GM15510 (cell line): ENCODE results near the gene ABCA2.

Experiments
- POLR2A ChIP-seq: IDR thresholded peaks from 3 replicates; pipeline ENCODE4 v1.6.1; 2011; ENCODE audit warnings: borderline replicate concordance; ENCODE audit not compliant: insufficient read length; ENCODE audit errors: extremely low read depth

The ABCA2 gene

DNA sequence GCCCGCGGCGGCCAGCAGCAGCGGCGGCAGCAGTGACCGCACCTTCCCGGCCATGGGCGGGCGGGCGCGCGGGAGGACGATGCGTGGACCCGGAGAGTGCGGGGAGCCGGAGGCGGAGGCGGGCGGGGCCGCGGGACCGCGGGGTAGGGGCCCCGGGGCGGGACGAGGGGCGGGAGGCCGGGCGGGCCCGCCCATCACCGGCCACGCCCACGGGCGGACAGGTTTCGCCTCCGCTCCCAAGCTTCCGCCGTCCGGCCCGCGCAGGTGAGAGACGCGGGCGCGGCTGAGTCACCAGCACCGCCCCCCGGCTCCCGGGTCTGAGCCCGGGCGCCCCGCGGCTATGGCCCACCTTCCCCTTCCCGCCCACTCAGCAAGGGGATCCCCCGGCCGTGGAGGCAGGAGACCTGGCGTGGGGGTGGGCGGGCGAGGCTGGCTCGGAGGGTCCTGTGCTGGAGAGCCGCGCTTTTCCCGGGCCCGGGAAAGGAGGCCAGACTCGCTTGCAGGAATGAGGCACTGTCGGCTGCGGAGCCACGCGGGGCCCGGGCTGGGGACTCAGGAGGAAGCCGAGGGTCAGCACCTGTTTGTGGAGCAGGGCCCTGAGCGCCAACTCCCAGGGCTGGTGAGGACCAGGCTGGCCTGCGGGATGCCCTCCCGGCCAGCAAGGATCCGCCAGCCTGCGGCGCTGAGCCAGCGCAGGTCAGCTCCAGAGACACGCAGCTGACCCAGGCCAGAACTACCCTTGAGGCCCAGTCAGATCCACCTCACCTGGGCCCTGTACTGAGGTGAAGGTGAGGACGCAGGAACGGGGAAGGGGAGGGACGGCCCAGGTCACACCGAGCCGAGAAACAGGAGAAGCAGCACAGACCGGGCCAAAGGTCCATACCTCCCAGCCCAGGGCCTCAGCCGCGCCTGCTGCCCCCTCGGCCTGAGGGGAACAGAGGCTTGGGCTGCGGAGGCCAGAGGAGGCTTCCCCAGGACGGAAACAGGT is 26.2 kb upstream of the ABCA2 start, which contains the start of gene ENTPD2:
ENTPD2 (minus strand) TSS at position 118 of the 988 bp plus-strand sequence; CDS start at position 54, 64 bp downstream.
- no peak for TF ChIP-seq POLR2A

DNA sequence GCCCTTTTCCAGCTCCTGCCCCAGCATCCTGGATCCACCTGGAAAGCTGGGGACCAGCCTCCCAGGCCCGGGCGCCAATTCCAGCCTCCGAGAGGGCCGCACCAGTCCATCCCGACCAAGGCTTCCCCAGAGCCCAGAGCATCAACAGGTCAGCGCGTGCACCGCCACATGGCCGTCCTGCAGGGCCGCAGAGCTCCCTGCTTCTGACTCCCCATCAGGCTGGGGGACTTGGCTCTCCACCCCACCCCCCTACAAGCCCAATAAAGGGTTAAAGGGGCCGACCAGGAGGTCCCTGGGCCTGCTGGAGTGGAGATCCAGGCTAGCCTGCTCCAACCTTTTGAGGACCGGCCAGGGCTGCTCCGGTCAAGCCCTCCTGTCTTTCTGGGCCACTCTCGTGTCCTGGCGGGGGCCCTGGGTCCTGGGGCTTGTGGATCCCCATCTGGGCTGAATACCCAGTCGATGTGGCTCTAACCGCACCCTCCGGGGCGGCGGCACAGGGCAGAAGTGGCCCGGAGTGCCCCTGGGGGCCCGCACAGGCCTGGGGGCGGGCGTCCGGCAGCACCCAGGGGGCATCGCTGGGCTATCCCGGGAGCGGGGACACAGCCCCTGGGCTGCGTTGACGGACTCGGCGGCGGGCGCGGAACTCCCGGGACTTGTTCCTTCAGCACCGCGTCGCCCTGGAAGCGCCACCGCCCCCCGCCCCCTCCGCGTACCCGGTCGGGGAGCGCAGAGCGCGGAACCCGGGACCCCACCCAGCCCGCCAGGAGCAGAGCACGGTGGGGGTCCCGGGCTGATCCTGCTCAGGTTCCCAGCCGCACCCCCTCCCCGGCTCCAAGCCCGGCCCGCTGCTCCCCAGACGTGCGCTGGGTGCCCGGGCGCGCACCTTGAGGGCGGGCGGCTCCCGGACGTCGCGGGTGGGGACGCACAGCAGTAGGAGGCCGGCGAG is 25.2 kb upstream of the ABCA2 start:
- TF ChIP-seq POLR2A = no peak

DNA sequence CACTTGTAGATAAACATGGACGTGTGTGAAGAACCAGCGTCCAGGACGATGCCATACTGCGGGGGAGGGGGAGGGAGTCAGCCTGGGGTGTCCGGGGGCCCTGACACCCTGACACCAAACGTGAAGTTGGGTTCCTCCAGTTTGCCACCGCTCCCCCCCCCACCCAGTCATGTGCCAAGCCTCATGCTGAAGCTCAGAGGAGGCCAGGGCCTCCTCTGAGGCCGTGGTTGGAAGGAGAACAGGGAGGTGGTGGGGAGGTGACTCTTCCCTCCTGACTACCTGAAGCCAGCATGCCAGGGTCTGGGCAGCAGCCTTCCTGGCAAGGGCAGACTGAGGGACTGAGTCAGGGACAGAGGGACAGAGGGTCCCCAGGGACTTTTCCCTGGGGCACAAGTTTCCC is 24.3 kb upstream of the ABCA2 start:
- no peak for TF ChIP-seq POLR2A

DNA sequence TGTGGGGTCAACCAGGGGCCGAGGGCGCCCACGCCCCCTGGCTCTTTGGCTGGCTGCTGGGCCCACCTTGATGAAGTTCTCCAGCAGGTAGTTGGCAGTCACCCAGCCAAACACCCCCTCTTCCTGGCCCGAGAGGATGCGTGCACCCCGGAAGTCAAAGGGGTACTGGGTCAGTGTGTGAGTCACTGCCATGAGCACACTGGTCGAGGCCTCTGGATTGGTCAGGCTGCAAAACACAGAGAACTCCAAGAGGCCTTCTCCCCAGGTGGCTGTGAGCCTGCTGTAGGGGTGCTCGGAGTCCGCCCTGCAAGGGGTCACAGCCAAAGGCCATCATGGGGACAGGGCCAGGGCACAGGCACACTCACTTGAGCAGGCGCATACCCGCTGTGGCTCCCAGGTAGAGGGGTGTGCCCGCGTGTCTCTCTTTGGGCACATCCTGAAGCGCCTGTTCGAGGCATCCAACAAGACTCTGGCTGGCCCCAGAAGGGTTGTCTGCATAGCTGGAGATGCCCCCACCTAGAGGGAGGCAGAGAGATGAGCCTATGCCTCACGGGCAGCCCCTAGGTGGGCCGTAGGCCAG is 23.2 kb upstream of the ABCA2 start:
- no peak for TF ChIP-seq POLR2A

DNA sequence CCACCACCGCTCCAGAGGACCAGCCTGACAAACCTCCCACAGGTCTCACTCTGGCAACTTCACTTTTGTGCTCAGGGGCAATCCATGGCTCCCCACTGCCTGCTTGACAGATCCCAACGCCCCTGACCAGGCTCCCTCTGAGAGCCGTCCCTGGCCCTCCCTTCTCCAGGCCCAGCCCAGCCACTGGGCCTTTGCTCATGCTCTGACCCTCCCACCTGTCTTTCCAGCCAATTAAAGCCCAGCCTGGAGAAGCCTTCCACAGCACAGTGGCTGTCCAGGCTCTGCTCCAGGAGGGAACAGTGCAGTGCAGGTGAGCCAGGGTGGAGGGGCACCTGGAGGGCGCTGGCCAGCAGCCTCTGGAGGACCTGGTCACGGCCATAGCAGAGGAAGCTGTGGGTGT is 22.5 kb upstream of the ABCA2 start:
- no peak for TF ChIP-seq POLR2A

DNA sequence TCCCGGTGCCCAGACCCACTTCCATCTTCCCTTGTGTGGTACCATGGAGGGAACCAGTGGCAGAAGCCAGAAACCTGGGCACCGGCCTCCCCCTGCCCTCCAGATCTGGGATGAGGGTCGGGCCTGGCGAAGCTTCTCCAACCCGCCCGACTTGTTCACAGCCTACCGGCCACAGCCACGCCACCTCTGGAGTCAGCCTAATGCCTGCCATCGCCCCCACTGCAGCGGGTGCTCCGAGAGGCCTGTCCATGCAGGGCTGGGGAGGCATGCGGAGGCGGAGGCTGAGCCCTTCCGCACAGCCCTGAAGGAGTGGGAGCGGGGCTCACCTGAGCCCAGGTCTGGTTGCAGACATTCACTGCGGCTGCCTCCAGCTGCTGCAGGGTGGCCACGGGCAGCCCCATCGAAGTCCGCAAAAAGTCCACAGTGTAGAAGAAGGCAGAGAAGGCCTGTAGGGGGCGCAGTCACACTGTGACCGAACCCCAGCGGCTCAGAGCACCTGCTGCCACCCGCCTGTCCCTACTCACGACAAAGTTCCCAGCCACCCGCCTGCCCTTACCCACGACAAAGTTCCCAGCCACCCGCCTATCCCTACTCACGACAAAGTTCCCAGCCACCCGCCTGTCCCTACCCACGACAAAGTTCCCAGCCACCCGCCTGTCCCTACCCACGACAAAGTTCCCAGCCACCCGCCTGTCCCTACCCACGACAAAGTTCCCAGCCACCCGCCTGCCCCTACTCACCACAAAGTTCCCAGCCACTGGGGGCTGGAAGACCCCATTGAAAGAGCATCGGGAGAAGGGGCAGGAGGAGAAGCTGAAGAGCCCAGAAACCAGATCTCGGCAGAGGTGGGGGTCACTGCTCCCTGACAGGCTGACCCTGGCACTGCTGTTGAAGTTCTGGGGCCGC is 21.8 kb upstream of the ABCA2 start:
- TF ChIP-seq POLR2A = no peak

DNA sequence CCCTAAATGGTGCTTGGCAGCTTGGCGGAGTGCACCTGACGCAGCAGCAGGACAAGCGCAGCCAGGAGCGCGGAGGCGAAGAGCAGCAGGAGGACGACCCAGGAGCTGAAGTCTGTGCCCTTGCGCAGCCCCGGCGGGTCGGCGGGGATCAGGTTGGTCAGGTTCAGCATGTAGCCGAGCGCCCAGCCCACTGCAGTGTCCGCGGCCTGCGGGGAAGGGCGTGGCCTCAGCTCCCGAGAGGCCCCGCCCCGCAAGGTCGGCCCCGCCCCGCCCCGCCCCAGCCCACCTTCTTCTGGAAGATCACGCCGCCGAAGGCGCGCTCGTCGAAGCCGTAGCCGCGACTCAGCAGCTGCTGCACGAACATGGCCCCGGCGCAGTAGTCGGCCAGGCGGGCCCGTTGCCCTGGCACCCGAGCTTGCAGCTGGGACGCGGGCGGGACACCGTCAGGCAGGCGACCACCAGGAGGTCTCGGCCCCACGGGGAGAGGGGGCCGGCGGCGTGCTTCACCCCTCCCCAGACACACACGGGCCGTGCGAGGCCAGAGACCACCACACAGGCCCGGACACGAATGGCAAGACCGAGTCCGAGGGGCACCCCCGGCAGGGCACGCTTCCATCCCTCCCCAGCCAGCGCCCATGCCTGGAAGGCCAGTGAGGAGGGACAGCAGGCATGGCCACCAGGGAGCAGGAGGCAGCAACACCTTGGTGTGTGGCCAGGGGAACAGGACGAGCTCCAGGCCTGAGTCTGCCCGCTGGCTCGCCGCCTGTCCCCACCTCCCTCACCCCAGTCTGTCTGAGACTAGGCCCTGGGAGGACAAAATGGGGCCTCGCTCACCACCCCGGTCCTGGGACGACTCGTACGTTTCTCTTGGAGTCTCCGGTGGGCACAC is 20.9 kb upstream of the ABCA2 start:
- no peak for TF ChIP-seq POLR2A

DNA sequence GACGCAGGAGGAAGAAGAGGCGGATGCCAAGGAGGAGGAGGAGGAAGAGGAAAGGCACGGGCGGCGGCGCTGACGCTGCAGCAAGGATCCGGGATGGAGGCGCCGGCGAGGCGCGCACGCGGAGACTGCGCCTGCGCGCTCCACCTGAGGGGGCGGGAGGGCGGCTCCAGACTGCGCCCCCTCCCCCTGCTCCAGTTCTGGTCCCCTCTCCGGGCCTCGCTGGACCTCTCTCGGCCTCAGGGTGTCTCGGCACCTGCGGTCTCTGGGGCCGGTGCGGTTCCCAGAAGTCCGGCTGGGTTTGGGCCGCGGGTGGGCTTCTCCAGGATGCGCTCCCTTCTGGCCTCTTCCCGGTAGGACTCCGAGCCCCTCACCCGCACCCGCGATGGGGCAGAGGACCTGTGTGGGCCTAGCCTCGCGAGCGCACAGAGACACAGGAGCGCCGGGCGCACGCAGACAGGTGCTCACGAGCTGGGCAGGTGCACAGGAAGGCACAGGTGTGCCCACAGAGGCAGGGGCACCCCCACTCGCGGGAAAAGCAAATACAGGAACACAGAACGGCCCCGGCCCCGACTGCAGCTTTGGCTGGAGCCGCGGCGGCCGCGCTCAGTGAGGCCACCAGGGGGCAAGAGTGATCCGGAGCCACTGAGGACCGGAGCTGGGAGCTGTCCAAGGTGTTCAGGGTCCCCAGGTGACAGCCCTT is 18.2 kb upstream of the ABCA2 start, which contains the start of gene NPDC1:
NPDC1 (minus strand) TSS at position 90 of the 700 bp plus-strand sequence. CDS start 188 bp downstream, outside the sequence.
- no peak for TF ChIP-seq POLR2A

DNA sequence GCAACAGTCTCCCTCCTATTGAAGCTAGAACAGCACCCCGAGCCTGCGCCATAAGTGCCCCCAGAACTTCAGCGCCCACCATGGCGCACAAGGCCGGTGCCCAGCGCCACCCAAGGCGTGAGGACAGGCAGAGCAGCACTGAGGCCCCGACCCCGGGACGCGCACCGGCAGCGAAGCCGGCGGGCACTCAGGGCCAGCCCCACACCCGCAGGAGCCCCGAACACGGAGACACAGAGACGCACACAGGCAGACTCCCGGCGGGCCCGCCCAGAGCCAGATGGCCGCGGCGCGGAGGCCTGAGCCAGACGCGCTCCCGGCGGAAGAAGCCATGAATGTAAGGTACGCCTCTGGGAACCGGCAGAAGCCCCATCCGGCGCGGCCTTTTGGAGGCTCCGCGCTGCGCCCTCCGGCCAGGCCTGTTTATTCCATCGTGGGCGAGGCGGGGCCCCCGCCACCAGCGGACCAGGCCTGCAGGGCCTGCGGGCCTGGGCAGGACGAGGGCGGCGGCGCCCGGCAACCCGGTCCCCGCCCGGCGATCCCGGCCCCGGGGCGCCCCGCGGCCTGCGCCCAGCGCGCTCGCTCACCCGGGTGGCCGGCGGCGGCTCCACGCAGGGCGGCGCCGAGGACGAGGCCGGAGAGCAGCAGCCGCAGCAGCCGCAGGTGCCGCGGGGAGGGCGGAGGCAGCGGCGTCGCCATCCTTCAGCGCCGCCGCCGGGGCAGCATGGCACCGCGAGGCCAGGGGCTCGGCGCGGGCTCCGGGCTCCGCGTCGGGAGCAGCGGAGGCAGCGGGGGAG is 17.5 kb upstream of the ABCA2 start:
- TF ChIP-seq POLR2A = no peak

DNA sequence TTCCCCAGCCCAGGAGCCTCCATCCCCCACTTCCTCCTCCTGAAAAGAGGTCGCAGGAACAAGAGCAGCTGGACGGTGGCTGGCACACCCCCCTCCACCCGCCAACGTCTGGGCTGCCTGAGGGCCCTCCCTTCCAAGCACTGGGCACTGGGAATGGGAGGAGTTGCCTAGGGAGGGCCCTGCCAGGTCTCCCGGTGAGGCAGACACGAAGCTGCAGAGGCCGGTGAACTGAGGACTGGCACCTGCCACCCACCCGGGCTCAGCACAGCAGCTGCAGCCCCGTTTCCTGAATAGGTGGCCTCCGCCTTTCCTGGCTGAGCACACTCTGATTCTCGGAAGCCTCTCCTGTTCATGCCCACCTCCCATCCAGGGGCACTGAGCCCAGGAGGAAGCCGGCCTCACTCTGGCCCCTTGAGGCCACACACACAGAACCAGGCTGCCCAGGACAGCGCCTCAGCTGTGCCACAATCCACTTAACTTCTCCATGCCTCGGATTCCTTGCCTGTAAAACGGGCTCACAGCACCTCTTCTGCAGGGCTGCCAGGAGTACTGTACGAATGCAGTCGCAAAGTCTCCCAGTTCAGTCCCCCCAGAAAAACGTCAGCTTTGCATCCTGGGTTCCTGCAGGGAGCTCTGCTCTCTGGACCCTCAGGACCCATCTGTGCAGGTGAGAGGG is 16.6 kb upstream of the ABCA2 start:
- TF ChIP-seq POLR2A = no peak

DNA sequence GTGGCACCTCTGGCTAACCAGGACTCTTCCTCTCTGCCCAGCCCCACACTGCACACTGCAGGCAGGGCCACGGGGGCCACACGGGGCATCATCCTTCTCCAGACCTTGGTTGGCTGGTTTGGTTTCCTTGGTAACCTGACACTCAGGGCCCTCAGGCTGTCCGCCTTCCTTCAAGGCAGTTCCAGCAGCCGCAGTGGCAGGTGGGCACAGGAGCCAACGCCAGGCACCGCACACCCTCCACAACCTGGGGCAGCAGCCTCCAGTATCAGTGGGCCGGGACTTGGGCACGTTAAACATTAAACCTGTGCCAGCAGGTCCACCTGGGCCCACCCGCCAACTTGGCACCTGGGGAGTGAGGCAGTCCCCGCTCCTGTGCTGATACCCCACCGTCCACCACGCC is 16.0 kb upstream of the ABCA2 start:
- no peak for TF ChIP-seq POLR2A
